DMS114 treated with DMSO at 0.1 percent for 48 hours (cell line): ENCODE results near the gene NTNG2.

Experiments
- DNase-seq: peaks from one replicate; lab custom pipeline; 2025; ENCODE audit not compliant: unreplicated experiment; lab: John Stamatoyannopoulos, UW

The NTNG2 gene

GRCh38 chr9:132201139-132201538, 39.3 kb downstream of the NTNG2 start:
- DNase-seq: no peak

GRCh38 chr9:132201780-132202703, 40.2 kb downstream of the NTNG2 start:
- no peak for DNase-seq

GRCh38 chr9:132204883-132205282, 43.0 kb downstream of the NTNG2 start:
- no peak for DNase-seq

- no peak for DNase-seq
Measured at GRCh38 chr9:132207215-132207614, 45.4 kb downstream of the NTNG2 start.

GRCh38 chr9:132207839-132208615, 46.2 kb downstream of the NTNG2 start:
- DNase-seq: no peak

- DNase-seq: no peak
Measured at GRCh38 chr9:132209228-132209627, 47.4 kb downstream of the NTNG2 start.

GRCh38 chr9:132210472-132211145, 48.8 kb downstream of the NTNG2 start:
- no peak for DNase-seq

- no peak for DNase-seq
Measured at GRCh38 chr9:132211570-132211969, 49.7 kb downstream of the NTNG2 start.

- DNase-seq: no peak
Measured at GRCh38 chr9:132214027-132214622, 52.3 kb downstream of the NTNG2 start.

- no peak for DNase-seq
Measured at GRCh38 chr9:132216861-132217619, 55.2 kb downstream of the NTNG2 start.

GRCh38 chr9:132218208-132218607, 56.4 kb downstream of the NTNG2 start:
- DNase-seq: no peak

- no peak for DNase-seq
Measured at GRCh38 chr9:132221941-132222340, 60.1 kb downstream of the NTNG2 start.

GRCh38 chr9:132224645-132225044, 62.8 kb downstream of the NTNG2 start:
- DNase-seq: no peak

- DNase-seq: no peak
Measured at GRCh38 chr9:132226571-132227430, 64.9 kb downstream of the NTNG2 start.

GRCh38 chr9:132228062-132228461, 66.2 kb downstream of the NTNG2 start:
- DNase-seq: no peak

- DNase-seq: no peak
Measured at GRCh38 chr9:132230605-132231004, 68.7 kb downstream of the NTNG2 start.

GRCh38 chr9:132231019-132231701, 69.3 kb downstream of the NTNG2 start:
- no peak for DNase-seq

GRCh38 chr9:132232522-132232921, 70.7 kb downstream of the NTNG2 start:
- no peak for DNase-seq

- no peak for DNase-seq
Measured at GRCh38 chr9:132233138-132233537, 71.3 kb downstream of the NTNG2 start.
